ENCODE data around the gene RIPPLY3. TPM values are rescaled to one million over a fixed set of nuclear protein-coding genes. Genes with fewer than 3 reads are reported as not detected.

The RIPPLY3 gene
- total RNA-seq (ENCODE audit: insufficient read depth, low replicate concordance): not detected

GRCh38 chr21:37006486-37007291, at the start of gene RIPPLY3:
Gene RIPPLY3 (plus strand): TSS chr21:37006702. CDS start chr21:37006773, 71 bp downstream.
- DNase-seq (ENCODE audit: low spot score): no peak

DNA sequence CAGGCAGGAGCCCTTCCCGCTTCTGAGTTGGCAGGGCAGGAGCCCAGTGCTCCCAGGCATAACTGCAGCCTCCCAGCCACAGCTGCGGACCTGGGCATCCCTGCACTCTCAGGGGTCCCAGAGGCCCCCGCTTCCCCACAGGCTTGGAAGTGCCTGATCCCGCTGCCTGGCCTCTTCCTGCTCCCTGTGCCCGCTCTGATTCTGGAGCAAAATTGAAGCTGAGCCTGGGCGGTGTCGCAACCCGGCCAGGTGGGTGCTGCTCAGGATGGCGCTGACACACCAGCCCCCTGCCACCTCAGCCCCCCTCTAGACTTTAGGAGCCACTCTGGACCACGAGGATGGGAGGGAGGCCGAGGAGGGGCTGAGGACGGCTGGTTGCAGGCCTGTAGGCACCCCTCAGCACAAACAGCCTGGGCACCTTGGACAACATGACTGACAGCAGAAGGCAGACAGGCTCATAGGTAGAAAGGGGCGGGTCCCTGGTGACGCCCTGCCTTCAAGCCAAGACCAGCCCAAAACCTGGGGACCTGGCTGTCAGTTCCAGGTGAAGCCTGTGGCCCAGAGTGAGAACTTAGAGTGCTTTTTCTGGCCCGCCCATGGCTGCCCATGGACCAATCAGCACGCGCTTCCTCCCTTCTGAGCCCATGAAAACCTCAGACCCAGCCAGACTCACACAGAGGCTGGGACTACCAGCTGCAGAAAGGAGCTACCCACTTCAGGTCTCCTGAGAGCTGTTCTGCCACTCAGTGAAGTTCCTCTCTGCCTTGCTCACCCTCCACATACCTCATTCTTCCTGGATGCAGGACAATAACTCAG, 47.3 kb upstream of the RIPPLY3 start:
- DNase-seq (ENCODE audit: low spot score): no peak

DNA sequence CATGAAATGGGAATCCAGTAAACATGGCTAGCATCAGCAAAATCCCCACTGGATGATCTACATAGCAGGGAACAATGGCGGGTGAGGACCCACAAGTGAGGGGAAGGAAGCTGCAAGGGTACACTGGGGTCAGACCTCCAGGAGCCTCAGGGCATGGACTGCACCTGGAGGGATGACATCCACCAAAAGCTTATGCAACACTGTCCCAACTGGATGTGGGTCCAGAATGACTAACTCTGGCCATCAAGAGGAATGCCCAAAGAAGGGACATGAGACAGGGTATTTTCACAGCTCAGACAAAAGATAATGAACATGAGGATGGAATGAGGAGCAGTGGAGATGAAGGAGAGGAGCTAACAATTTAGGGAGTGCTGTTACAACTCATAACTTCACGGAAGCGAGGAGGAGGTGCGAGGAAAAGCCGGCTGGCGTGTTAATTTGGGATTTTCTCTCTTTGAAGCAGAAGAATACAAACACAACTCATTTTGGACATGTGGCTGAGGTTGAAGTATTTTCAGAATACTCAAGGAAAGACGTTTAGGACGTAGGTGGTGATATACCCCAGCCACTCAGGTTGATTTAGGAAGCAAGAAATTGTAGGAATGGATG, 45.7 kb upstream of the RIPPLY3 start:
- no peak for DNase-seq (ENCODE audit: low spot score)

GRCh38 chr21:36962098-36962780, 44.3 kb upstream of the RIPPLY3 start:
- no peak for DNase-seq (ENCODE audit: low spot score)

DNA sequence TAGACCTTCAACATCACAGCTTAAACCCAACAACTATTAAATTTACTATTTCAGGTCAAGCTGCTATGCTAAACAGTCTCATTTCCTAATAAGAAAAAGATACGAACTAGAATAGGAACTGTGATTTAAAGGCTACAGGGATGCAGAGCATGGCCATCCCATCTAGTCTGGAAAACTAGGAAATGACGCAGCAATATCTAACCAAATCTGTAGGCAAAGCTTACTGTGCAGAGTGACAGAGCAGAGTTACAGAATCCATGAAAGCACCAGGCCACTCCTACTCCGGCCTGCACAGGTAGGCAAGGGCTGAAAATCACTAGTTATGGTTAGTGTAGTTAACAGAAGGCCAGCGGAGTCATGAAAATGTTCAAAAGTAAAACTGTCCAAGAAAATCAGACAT, 42.1 kb upstream of the RIPPLY3 start:
- DNase-seq (ENCODE audit: low spot score): no peak

- no peak for DNase-seq (ENCODE audit: low spot score)
Measured at GRCh38 chr21:36964827-36965719, 41.4 kb upstream of the RIPPLY3 start.

GRCh38 chr21:36965720-36966065, 40.8 kb upstream of the RIPPLY3 start:
- DNase-seq (ENCODE audit: low spot score): no peak

GRCh38 chr21:36966066-36966820, 40.3 kb upstream of the RIPPLY3 start, which contains the start of gene HLCS:
Gene HLCS (minus strand): TSS chr21:36966669. CDS start chr21:36966638, 31 bp downstream.
- DNase-seq (ENCODE audit: low spot score): peak; percentile 56

DNA sequence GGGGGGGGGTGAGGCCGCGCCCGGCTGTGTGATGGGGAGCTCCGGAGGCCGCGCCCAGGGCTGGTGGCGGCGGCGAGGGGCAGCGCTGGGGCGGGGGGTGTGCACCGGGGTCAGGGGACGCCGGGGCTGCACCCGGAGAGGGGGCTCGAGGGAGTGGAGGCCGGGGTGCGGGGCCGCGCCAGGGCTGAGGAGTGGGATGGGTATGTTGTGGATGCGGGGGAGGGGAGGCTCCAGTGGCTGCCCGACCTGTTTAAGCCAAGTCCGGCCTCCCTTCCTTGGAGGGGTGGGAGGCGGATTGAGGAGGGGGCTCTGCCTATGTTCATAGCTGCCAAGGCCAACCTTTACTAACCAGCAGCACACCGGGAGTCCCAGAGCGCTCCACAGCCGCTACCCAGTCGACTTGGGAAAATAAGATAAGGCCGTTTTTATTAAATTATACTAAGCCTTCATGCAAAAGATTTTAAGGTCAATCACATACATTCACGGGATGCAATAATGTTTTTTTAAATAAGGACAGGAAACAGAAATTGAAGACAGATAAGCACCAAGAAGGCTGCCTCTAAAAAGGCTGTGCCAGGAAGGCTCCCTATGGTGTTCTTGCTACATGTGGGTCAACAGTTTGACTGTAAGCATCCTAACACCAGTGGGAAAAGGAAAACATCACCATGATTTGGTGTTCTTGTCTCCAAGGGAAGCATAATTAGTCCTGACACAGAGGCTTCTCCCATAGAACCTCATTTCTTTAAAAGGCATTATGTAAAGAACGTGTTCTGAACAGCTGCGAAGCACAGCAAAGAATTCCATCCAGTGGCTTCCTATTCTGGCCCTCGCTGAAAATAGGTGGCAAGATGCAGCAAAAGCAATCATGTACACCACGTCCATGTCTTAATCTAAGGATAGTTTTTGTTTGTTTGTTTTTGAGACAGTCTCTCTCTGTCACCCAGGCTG, 39.4 kb upstream of the RIPPLY3 start:
- peak; percentile 20 for DNase-seq (ENCODE audit: low spot score)

- no peak for DNase-seq (ENCODE audit: low spot score)
Measured at GRCh38 chr21:36968414-36968813, 38.1 kb upstream of the RIPPLY3 start.

DNA sequence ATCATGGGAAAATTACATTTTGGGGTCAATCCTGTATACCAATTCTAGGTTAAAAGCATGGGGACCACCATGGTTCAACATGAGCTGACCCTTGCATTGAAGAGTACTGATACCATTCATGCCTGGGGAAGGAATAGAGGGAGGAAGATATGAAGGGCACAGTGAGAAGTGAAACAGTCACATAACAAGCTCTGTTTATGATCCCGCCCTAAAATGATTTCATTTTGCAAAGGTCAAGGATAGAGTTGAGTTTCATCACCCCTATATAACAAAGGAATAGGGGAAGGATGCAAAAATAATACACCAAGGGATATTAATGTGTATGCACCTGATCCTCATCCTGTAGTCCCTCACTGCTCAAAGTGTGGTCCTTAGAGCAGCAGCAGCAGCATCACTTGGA, 37.5 kb upstream of the RIPPLY3 start:
- no peak for DNase-seq (ENCODE audit: low spot score)

- no peak for DNase-seq (ENCODE audit: low spot score)
Measured at GRCh38 chr21:36973986-36974850, 32.3 kb upstream of the RIPPLY3 start.

- no peak for DNase-seq (ENCODE audit: low spot score)
Measured at GRCh38 chr21:36974851-36975192, 31.7 kb upstream of the RIPPLY3 start.

- DNase-seq (ENCODE audit: low spot score): no peak
Measured at GRCh38 chr21:36976228-36976861, 30.2 kb upstream of the RIPPLY3 start.

DNA sequence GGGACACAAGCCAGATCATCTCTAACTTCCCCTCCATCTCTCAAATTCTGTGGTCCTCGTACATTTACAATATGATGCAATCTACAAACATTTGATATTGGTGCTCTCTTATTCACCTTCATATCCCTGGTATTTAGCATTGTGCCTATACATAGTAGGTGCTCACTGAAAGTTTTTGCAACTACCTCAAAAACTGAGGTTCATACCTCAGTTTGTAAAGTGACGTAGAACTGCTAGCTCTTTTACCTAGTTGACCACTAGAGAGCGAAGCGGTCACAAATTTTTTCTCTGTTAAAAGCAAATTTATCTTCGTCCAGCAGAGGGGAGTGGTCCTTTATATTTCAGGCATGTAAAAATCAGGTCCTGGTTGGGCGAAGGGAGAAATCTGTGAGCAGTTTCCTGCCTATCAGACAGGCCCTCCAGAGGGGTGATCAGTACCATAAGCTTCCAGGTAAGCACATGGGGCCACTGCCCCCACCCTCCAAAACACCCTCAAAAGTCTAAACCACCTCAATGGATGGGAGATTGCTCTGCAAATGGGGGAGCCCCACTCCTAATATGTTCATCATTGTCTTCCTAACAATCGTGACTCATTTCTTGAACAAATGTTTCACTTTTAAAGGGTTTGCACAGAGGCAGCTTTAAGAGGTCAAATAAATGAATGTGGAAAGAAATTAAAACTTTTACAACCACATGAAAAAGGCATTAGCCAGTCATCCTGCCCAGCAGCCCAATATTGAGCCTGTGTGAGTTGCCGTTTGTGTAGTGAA, 29.4 kb upstream of the RIPPLY3 start:
- DNase-seq (ENCODE audit: low spot score): peak; percentile 84

DNA sequence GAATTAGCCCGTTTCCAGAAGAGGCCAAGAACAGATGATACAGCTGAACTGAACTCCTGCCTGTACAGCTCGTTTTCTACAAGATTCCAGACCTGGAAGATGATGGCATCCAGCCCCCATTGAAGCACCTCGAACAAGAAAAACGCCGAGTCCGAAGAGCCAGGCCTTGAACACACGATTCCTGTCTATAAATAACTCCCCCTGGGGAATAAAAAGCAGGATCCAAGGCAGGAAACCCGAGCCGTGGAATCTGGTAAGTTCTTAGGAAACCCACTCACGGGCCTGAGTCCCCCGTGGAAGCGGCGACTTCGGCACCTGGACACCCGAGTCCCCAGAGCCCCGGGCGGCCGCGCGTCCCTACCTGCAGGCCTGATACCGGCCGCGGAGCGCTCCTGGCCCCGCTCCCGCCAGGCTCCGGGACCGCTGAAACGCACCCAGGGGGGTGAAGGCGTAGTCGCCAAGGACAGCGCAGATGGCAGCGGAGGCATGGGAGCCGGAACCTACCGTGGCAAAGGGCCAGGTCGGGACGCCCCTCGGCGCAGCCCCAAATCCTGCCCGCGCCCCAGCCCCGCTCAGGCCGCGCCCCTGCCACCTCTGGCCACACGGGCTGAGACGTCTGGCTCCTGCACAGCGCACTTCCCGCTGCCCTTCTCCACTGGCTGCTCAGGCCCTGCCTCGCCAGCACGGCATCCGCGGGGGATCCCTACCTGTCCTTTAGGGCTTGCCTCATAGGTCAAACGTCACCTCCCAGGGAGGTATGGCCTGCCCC, 26.0 kb upstream of the RIPPLY3 start:
- peak; percentile 10 for DNase-seq (ENCODE audit: low spot score)
